B cell (primary cell): ENCODE measurements around the gene ARHGAP45. TPM values are rescaled to one million over a fixed set of nuclear protein-coding genes. Genes with fewer than 3 reads are reported as not detected.

Experiments used
- ATAC-seq: fragments of 200-7000 bp; cut with Tn5 transposase; one replicate; pipeline ENCODE4 v1.10.0; 2021; ENCODE audit warnings: low read depth, mild to moderate bottlenecking, moderate number of reproducible peaks, moderate library complexity
- CTCF ChIA-PET: fragments of 350-600 bp; sonication (Branson Sonifier 250); formaldehyde crosslinking; loops from one replicate; lab custom pipeline; 2021; ENCODE audit warnings: antibody characterized with exemption, inconsistent platforms; lab: Charles Lee
- POLR2A ChIA-PET: fragments of 350-600 bp; sonication (Branson Sonifier 250); formaldehyde crosslinking; loops from one replicate; lab custom pipeline; 2021; ENCODE audit warnings: antibody characterized with exemption; lab: Charles Lee
- DNase-seq: peaks from one replicate; pipeline ENCODE4 v3.0.0; 2013
- H2AFZ ChIP-seq: 2 replicates; pipeline ENCODE4 v1.6.1; 2012; ENCODE audit warnings: mild to moderate bottlenecking, low read depth, low read length; ENCODE audit not compliant: insufficient read depth, poor library complexity, severe bottlenecking
- H3K27ac ChIP-seq, 2 donors: 1 replicate in 1 of 2; 2 replicates in 1 of 2; pipeline ENCODE4 v1.5.1; 2012 to 2013; ENCODE audit warnings: low read length in 2 of 2, mild to moderate bottlenecking in 2 of 2, moderate library complexity in 1 of 2
- H3K27me3 ChIP-seq, 4 experiments: fragments of 200-600 bp in 1 of 4; sonication (generic) in 1 of 4; replicated peaks in 1 of 4; 1 replicate in 2 of 4; 2 replicates in 2 of 4; pipeline versions ENCODE4 v1.6.1 to v1.7.0; 2013 to 2016; ENCODE audit warnings: low read length in 3 of 4, mild to moderate bottlenecking in 2 of 4, mixed read lengths in 1 of 4, moderate library complexity in 1 of 4; ENCODE audit not compliant: insufficient read depth in 4 of 4, control insufficient read depth in 3 of 4; ENCODE audit errors: control extremely low read depth in 1 of 4
- H3K36me3 ChIP-seq, 2 experiments: replicated peaks in 1 of 2; 1 replicate in 1 of 2; 2 replicates in 1 of 2; pipeline versions ENCODE4 v1.6.1 to v1.7.1; 2013; ENCODE audit warnings: low read length in 1 of 2; ENCODE audit not compliant: insufficient read depth in 2 of 2, control insufficient read depth in 1 of 2; ENCODE audit errors: control extremely low read depth in 1 of 2, extremely low read depth in 1 of 2
- H3K4me1 ChIP-seq, 2 donors: fragments of 200-600 bp in 1 of 2; sonication (generic) in 1 of 2; 1 replicate in 1 of 2; 2 replicates in 1 of 2; pipeline versions ENCODE4 v1.5.1 to v1.6.1; 2013 to 2017; ENCODE audit warnings: low read length in 2 of 2; ENCODE audit not compliant: control insufficient read depth in 2 of 2, insufficient read depth in 2 of 2
- H3K4me2 ChIP-seq: replicated peaks from 2 replicates; pipeline ENCODE3; 2012; ENCODE audit warnings: mild to moderate bottlenecking, low read depth, low read length; ENCODE audit not compliant: poor library complexity, severe bottlenecking
- H3K4me3 ChIP-seq, 5 experiments: fragments of 200-600 bp in 1 of 5; sonication (generic) in 1 of 5; 1 replicate in 3 of 5; 2 replicates in 2 of 5; pipeline versions ENCODE4 v1.5.1 to v1.7.0; 2011 to 2016; ENCODE audit warnings: low read length in 4 of 5, mild to moderate bottlenecking in 4 of 5, low read depth in 2 of 5, control low read depth in 1 of 5, moderate library complexity in 1 of 5; ENCODE audit not compliant: insufficient read depth in 1 of 5; ENCODE audit errors: control extremely low read depth in 1 of 5, extremely low read depth in 1 of 5
- H3K79me2 ChIP-seq: fragments of 200-600 bp; sonication (generic); one replicate; pipeline ENCODE4 v1.6.0; 2016; ENCODE audit warnings: low read length; ENCODE audit not compliant: control insufficient read depth, insufficient read depth
- H3K9ac ChIP-seq: fragments of 200-600 bp; sonication (generic); 2 replicates; pipeline ENCODE4 v1.6.1; 2017; ENCODE audit warnings: mild to moderate bottlenecking, low read length, moderate library complexity
- H3K9me3 ChIP-seq, 3 donors: one replicate each; pipeline versions ENCODE4 v1.6.1 to v1.7.1; 2013; ENCODE audit warnings: low read length in 2 of 3; ENCODE audit not compliant: control insufficient read depth in 2 of 3, insufficient read depth in 1 of 3; ENCODE audit errors: control extremely low read depth in 1 of 3
- H4K20me1 ChIP-seq: 2 replicates; pipeline ENCODE4 v1.6.0; 2012; ENCODE audit warnings: mild to moderate bottlenecking, low read length; ENCODE audit not compliant: insufficient read depth, control insufficient read depth, poor library complexity, severe bottlenecking
- H3K27ac Mint-ChIP-seq: one replicate; pipeline ENCODE4 v1.8.0; 2021; ENCODE audit warnings: mixed read lengths
- H3K27me3 Mint-ChIP-seq: one replicate; pipeline ENCODE4 v1.8.0; 2021; ENCODE audit warnings: mixed read lengths
- H3K4me1 Mint-ChIP-seq: one replicate; pipeline ENCODE4 v1.8.0; 2021; ENCODE audit warnings: mixed read lengths
- H3K4me3 Mint-ChIP-seq: one replicate; pipeline ENCODE4 v1.8.0; 2021; ENCODE audit warnings: mixed read lengths
- H3K9me3 Mint-ChIP-seq: one replicate; pipeline ENCODE4 v1.8.0; 2022; ENCODE audit warnings: mixed read lengths; ENCODE audit not compliant: insufficient read depth
- CTCF ChIP-seq: fragments of 200-600 bp; IDR thresholded peaks from one replicate; pipeline ENCODE4 v1.8.0; 2022; ENCODE audit warnings: antibody characterized with exemption, mild to moderate bottlenecking
- EZH2 ChIP-seq: IDR thresholded peaks from 2 replicates; pipeline ENCODE4 v1.6.1; 2012; ENCODE audit warnings: borderline replicate concordance, low read depth, mild to moderate bottlenecking, moderate library complexity, low read length; ENCODE audit not compliant: insufficient read depth, poor library complexity, severe bottlenecking
- WGBS: methylation state at CpG from one replicate; pipeline ENCODE4 v1.1.5; 2013; ENCODE audit warnings: missing lambda C conversion rate; ENCODE audit not compliant: insufficient coverage; 5-methylcytosine and 5-hydroxymethylcytosine counted together
- intact Hi-C: fragments of 100-400 bp; cut with micrococcal nuclease; formaldehyde crosslinking; loops from one replicate; pipeline ENCODE4 v1.10.0; 2022
- polyA plus RNA-seq: library from polyadenylated mRNA; depleted of rRNA; stranded (reverse); fragments of >200 nt; gene quantifications from 2 replicates; pipeline ENCODE4 v1.2.3, GENCODE V29; 2012
- total RNA-seq, 2 donors: library from RNA; stranded (reverse); fragments of 120-200 nt in 1 of 2; gene quantifications; 1 replicate in 1 of 2; 2 replicates in 1 of 2; pipeline versions ENCODE4 v1.2.3 to v1.2.4, GENCODE V29; 2013 to 2022

The ARHGAP45 gene
- total and polyA plus RNA-seq, 2 donors (not counting 1 experiment from before 2014, with no cell fraction given): 488 to 490 TPM

GRCh38 chr19:1019616-1019961 is 47.4 kb upstream of the ARHGAP45 start:
- peaks cover 41 to 65% of the 10 kb centered on the region in 2 donors for H3K4me1 ChIP-seq
- ATAC-seq: no peak
- ChIA-PET POLR2A (interaction anchor here (0.7 to 1.4 kb wide), 4 partner anchors 20 to 250 kb away, joined by 3 to 5 read pairs (median 4); partner anchors contain the start of genes ABCA7, ARHGAP45 and CIRBP), CTCF (interaction anchor here (1.4 to 1.8 kb wide), 3 partner anchors 15 to 221 kb away, joined by 3 to 6 read pairs (median 4); no protein-coding TSS in a partner anchor)
- H2AFZ ChIP-seq: no peak overlapping the region
- Mint-ChIP-seq H3K9me3 (no peaks in the 10 kb centered on the region), H3K27ac (peak overlapping the region; percentile 87), H3K4me1 (peaks cover 46% of the 10 kb centered on the region), H3K4me3 (peak overlapping the region; percentile 89), H3K27me3 (no peaks in the 10 kb centered on the region)
- H4K20me1 ChIP-seq: peaks cover 61% of the 10 kb centered on the region
- H3K36me3 ChIP-seq: peaks cover 0 to 10% of the 10 kb centered on the region in 2 experiments
- peaks cover 64% of the 10 kb centered on the region for H3K79me2 ChIP-seq
- 70% methylated on average over 18 of the region's 18 CpGs for WGBS
- H3K4me3 ChIP-seq: peak overlapping the region in 4 of 5 experiments; percentile 80 to 94 (median 88)
- peak overlapping the region in 1 of 2 donors; percentile 99 for H3K27ac ChIP-seq
- TF ChIP-seq CTCF (no peak), EZH2 (no peak)
- H3K9ac ChIP-seq: peak overlapping the region; percentile 95
- H3K27me3 ChIP-seq: no peaks in the 10 kb centered on the region
- no peak for DNase-seq
- intact Hi-C loops: no loop called here
- no peaks in the 10 kb centered on the region for H3K9me3 ChIP-seq
- peak overlapping the region; percentile 99 for H3K4me2 ChIP-seq
